ENCODE results near the gene PKD2L1.

DNA sequence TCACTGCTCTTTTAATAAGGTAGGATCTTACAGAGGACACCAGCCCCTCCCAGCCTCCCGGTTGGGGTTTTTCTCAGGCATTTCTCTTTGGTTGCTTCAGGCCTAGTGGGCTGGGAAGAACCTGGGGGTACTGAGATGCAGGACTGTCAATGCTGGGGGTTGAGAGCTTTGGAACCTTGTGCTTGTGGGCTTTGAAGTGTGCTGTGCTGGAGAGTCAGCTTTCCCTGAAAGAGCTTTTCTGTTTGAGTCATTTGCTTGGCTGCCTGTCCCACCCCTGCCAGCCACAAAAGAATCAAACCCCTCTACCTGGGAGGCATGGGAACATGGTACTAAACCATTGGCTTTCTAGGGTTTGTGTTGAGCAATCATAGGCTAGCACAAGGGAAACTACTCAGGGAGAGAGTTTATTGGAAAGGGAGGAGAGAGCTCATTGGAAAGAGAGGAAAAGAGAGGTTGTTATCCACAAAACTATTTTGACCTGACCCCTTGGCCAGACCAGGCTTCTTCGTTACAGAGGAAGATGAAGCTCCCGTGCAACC is 18.4 kb upstream of the PKD2L1 start:
- TF ChIP-seq POLR2A (IDR thresholded peaks at IDR 0.05; ENCODE audit: low read length) (no peak), GATA1 (IDR thresholded peaks at IDR 0.05; ENCODE audit: low read depth, low read length) (no peak)
